Measurements from ENCODE around the gene CATSPERZ.

The CATSPERZ gene

DNA sequence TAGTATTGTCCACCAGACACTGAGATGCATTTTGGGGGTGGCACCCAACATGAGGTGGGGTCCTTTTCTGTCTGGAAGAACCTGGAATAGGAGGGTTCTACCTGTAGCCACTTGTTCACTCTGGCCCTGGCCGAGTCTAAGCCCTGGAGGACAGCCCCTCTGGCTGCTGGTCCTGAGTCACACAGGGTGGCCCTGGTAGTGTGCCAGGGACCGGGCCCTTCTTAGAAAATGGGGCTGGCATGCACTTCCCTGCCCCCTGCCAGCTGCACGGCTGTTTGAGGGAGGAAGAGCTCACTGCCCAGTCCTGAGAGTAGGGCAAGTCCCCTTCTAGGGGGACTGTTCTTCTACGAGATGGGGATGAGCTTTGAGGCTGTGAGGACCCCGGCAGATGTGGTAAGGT, 46.7 kb upstream of the CATSPERZ start:
- Histone ChIP-seq H3K27me3 (ENCODE audit: insufficient read depth, low read length, poor library complexity, severe bottlenecking) (no peaks in the 10 kb centered on the region), H2AFZ (ENCODE audit: low read length) (no peak overlapping the region), H3K4me3 (ENCODE audit: low read length, poor library complexity, severe bottlenecking) (no peak overlapping the region), H3K9me2 (replicated peaks; ENCODE audit: low read depth, low read length) (no peaks in the 10 kb centered on the region), H3K9ac (ENCODE audit: low read depth, low read length, poor library complexity, severe bottlenecking) (no peak overlapping the region), H4K20me1 (ENCODE audit: insufficient read depth, low read length, poor library complexity, severe bottlenecking) (no peaks in the 10 kb centered on the region), H3K4me1 (ENCODE audit: insufficient read depth, low read length, poor library complexity, severe bottlenecking) (peaks cover 26% of the 10 kb centered on the region), H3K36me3 (ENCODE audit: insufficient read depth, low read length) (no peaks in the 10 kb centered on the region), H3K79me2 (ENCODE audit: insufficient read depth, low read length) (peaks cover 5% of the 10 kb centered on the region; the same call in 1 of the 2 replicates), H3F3A (ENCODE audit: low read depth) (no peaks in the 10 kb centered on the region), H3K9me3 (ENCODE audit: insufficient read depth, low read depth, low read length) (no peaks in the 10 kb centered on the region), H3K4me2 (ENCODE audit: low read depth, low read length, poor library complexity, severe bottlenecking) (peak overlapping the region; percentile 13)
- TF ChIP-seq, protein P1, sequence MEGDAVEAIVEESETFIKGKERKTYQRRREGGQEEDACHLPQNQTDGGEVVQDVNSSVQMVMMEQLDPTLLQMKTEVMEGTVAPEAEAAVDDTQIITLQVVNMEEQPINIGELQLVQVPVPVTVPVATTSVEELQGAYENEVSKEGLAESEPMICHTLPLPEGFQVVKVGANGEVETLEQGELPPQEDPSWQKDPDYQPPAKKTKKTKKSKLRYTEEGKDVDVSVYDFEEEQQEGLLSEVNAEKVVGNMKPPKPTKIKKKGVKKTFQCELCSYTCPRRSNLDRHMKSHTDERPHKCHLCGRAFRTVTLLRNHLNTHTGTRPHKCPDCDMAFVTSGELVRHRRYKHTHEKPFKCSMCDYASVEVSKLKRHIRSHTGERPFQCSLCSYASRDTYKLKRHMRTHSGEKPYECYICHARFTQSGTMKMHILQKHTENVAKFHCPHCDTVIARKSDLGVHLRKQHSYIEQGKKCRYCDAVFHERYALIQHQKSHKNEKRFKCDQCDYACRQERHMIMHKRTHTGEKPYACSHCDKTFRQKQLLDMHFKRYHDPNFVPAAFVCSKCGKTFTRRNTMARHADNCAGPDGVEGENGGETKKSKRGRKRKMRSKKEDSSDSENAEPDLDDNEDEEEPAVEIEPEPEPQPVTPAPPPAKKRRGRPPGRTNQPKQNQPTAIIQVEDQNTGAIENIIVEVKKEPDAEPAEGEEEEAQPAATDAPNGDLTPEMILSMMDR (conservative IDR thresholded peaks at IDR 0.05; ENCODE audit: low read length), result no peak
- no peak for TF ChIP-seq EZH2phosphoT487 (IDR thresholded peaks at IDR 0.05; ENCODE audit: borderline replicate concordance)

DNA sequence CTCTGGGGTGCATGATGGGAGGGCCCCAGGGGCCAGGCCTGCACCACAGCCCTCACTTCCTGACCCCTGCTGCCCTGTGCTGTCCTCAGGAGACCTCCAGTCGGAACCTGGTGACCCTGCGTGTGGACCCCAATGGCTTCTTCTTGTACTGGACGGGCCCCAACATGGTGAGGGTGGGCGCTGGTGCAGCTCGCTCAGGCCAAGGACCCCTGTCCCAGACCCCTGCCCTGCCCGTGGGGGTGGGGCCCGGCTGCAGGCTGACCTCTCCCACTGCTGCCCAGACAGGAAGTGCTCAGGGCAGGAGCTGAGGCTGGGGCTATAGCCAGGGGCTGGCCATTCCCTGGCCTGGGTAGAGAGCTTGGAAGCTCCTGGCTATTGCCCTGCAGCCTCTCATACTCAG, 45.8 kb upstream of the CATSPERZ start:
- H3K36me3 ChIP-seq (ENCODE audit: insufficient read depth, low read length), result no peaks in the 10 kb centered on the region
- no peaks in the 10 kb centered on the region for H3K9me2 ChIP-seq (replicated peaks; ENCODE audit: low read depth, low read length)
- H3K4me1 ChIP-seq (ENCODE audit: insufficient read depth, low read length, poor library complexity, severe bottlenecking), result peaks cover 22% of the 10 kb centered on the region
- H4K20me1 ChIP-seq (ENCODE audit: insufficient read depth, low read length, poor library complexity, severe bottlenecking), result no peaks in the 10 kb centered on the region
- no peak overlapping the region for H2AFZ ChIP-seq (ENCODE audit: low read length)
- no peak overlapping the region for H3K4me2 ChIP-seq (ENCODE audit: low read depth, low read length, poor library complexity, severe bottlenecking)
- peaks cover 5% of the 10 kb centered on the region; the same call in 1 of the 2 replicates for H3K79me2 ChIP-seq (ENCODE audit: insufficient read depth, low read length)
- H3F3A ChIP-seq (ENCODE audit: low read depth), result no peaks in the 10 kb centered on the region
- no peak overlapping the region for H3K9ac ChIP-seq (ENCODE audit: low read depth, low read length, poor library complexity, severe bottlenecking)
- no peaks in the 10 kb centered on the region for H3K27me3 ChIP-seq (ENCODE audit: insufficient read depth, low read length, poor library complexity, severe bottlenecking)
- no peak overlapping the region for H3K4me3 ChIP-seq (ENCODE audit: low read length, poor library complexity, severe bottlenecking)
- no peaks in the 10 kb centered on the region for H3K9me3 ChIP-seq (ENCODE audit: insufficient read depth, low read depth, low read length)
- TF ChIP-seq EZH2phosphoT487 (IDR thresholded peaks at IDR 0.05; ENCODE audit: borderline replicate concordance), result no peak
- TF ChIP-seq, protein P1 (conservative IDR thresholded peaks at IDR 0.05; ENCODE audit: low read length), result no peak

DNA sequence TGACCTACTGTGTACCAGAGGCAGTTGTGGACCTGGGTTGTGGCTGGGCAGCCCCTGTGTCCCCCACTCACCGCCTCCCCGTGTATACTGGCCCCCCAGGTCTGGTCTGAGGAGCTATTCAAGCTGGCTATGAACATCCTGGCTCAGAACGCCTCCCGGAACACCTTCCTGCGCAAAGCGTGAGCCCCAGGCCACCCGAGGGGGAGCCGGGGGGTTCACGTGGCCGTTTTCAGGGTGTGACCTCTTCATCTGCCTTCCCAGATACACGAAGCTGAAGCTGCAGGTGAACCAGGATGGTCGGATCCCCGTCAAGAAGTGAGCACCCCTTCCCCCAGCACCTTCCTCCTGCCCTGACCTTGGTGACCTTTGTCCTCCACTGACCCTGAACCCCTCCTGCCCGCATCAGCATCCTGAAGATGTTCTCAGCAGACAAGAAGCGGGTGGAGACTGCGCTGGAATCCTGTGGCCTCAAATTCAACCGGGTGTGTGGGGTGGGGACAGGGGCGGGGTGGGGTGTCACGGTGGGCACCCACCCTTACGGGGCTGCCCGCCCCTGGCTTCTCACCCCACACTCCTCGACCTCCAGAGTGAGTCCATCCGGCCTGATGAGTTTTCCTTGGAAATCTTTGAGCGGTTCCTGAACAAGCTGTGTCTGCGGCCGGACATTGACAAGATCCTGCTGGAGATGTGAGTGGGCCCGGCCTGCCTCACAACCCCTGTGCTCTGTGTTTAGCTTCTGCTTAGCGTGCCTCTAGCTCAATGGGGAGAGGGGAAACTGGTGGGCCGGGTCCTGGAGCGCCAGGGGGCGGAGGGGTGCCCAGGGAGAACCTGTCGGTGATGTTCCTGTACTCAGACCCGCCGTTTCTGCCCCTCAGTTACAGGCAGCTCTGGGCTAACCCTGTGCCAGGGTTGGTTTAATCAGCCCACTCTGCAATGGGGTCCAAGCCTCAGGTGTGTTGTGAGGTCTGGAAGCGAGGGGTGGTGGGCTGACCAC, 44.7 kb upstream of the CATSPERZ start:
- Histone ChIP-seq H3K4me3 (ENCODE audit: low read length, poor library complexity, severe bottlenecking) (no peak overlapping the region), H3K27me3 (ENCODE audit: insufficient read depth, low read length, poor library complexity, severe bottlenecking) (no peaks in the 10 kb centered on the region), H3F3A (ENCODE audit: low read depth) (no peaks in the 10 kb centered on the region), H2AFZ (ENCODE audit: low read length) (no peak overlapping the region), H3K9ac (ENCODE audit: low read depth, low read length, poor library complexity, severe bottlenecking) (no peak overlapping the region), H3K4me1 (ENCODE audit: insufficient read depth, low read length, poor library complexity, severe bottlenecking) (peaks cover 13% of the 10 kb centered on the region), H3K9me3 (ENCODE audit: insufficient read depth, low read depth, low read length) (no peaks in the 10 kb centered on the region), H3K4me2 (ENCODE audit: low read depth, low read length, poor library complexity, severe bottlenecking) (no peak overlapping the region), H4K20me1 (ENCODE audit: insufficient read depth, low read length, poor library complexity, severe bottlenecking) (no peaks in the 10 kb centered on the region), H3K79me2 (ENCODE audit: insufficient read depth, low read length) (peaks cover 5% of the 10 kb centered on the region; the same call in 1 of the 2 replicates), H3K36me3 (ENCODE audit: insufficient read depth, low read length) (no peaks in the 10 kb centered on the region), H3K9me2 (replicated peaks; ENCODE audit: low read depth, low read length) (no peaks in the 10 kb centered on the region)
- TF ChIP-seq, protein P1 (conservative IDR thresholded peaks at IDR 0.05; ENCODE audit: low read length), result no peak
- no peak for TF ChIP-seq EZH2phosphoT487 (IDR thresholded peaks at IDR 0.05; ENCODE audit: borderline replicate concordance)
